ENCODE measurements around the gene RPTOR.

RPTOR gene

DNA sequence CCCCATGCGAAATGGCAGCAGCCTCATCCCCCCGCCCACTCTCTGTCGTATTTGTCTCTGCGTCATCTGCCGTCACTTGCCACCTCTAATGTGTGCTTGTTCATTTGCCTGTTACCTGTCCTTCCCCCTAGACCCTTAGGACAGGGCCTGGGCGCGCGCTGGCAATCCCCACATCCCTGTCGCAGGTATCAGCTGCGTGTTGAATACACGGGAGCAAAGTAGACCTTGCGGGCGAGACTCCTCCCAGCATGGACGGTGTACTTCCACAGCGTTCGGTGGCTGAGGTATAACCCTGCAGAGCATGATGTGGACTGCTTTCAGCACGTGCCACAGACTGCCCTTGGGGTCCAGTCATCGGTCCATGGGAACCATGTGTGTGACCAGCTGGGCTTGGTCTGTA is 276.9 kb downstream of the RPTOR start:
- no peak for DNase-seq (ENCODE audit: low spot score)
- in situ Hi-C loops (cut with MboI; ENCODE audit: low pct_unique_long_range_greater_than_20kb, low sequenced_read_pairs, unreplicated experiment): no loop called here
- TF ChIP-seq, protein P1, sequence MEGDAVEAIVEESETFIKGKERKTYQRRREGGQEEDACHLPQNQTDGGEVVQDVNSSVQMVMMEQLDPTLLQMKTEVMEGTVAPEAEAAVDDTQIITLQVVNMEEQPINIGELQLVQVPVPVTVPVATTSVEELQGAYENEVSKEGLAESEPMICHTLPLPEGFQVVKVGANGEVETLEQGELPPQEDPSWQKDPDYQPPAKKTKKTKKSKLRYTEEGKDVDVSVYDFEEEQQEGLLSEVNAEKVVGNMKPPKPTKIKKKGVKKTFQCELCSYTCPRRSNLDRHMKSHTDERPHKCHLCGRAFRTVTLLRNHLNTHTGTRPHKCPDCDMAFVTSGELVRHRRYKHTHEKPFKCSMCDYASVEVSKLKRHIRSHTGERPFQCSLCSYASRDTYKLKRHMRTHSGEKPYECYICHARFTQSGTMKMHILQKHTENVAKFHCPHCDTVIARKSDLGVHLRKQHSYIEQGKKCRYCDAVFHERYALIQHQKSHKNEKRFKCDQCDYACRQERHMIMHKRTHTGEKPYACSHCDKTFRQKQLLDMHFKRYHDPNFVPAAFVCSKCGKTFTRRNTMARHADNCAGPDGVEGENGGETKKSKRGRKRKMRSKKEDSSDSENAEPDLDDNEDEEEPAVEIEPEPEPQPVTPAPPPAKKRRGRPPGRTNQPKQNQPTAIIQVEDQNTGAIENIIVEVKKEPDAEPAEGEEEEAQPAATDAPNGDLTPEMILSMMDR (IDR thresholded peaks at IDR 0.05; ENCODE audit: extremely low read depth, insufficient read depth, missing control alignments): no peak

DNA sequence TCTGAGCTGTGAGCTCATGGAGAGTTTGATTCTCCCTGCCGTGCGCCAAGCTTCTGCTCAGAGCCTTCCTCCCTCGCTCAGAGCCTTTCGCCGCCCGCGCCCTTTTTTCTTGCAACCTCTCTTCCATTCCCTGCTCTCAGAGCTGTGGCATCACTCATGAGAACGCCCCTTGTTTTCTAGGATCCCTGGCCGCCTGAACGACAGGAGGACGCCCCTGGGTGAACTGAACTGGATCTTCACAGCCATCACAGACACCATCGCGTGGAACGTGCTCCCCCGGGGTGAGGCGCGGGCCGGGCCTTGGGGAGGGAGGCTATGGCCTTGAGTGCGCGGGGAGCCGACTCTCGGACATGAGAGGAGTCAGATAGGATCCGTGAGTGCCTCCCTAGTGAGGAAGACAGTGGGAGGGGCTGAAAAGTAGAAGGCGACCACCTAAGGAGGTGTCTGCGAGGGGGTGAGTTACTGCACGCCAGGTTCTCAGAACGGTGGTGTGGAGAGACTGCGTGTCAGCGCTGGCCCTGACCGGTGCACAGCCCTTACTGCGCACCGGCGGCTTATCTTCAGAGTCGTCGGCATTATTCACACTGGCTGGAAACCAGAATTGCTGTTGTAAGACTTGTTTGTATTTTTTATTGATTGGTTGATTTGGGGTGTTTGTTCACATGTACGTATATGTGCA is 277.5 kb downstream of the RPTOR start:
- DNase-seq (ENCODE audit: low spot score): no peak
- in situ Hi-C loops (cut with MboI; ENCODE audit: low pct_unique_long_range_greater_than_20kb, low sequenced_read_pairs, unreplicated experiment): no loop called here
- TF ChIP-seq, protein P1 (IDR thresholded peaks at IDR 0.05; ENCODE audit: extremely low read depth, insufficient read depth, missing control alignments): no peak

DNA sequence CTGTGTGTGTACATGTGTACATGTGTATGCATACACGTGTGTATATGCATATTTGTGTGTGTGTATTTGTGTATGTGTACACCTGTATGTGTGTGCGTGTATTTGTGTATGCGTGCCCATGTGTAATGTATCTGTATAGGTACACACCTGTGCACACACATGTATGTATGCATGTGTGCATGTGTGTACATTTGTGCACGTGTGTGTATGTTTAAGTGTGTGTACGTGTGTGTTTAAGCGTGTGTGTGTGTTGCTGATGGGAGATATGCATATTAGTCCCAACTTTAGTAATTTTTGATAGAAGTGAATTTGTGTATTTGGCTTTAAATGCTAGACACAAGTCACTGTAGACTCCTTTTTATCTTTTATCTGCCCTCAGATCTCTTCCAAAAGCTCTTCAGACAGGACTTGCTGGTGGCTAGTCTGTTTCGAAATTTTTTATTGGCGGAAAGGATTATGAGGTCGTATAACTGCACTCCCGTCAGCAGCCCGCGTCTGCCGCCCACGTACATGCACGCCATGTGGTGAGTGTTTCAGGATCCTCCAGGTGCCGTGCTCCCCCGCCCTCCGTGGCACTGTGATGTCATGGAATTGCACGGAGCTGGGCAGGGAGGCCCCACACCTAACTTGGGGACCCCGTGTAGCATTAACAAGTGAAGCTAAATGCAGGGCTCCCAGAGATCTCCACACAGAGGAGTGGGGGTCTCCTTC is 278.2 kb downstream of the RPTOR start:
- in situ Hi-C loops (cut with MboI; ENCODE audit: low pct_unique_long_range_greater_than_20kb, low sequenced_read_pairs, unreplicated experiment): no loop called here
- TF ChIP-seq, protein P1 (IDR thresholded peaks at IDR 0.05; ENCODE audit: extremely low read depth, insufficient read depth, missing control alignments): no peak
- DNase-seq (ENCODE audit: low spot score): no peak

DNA sequence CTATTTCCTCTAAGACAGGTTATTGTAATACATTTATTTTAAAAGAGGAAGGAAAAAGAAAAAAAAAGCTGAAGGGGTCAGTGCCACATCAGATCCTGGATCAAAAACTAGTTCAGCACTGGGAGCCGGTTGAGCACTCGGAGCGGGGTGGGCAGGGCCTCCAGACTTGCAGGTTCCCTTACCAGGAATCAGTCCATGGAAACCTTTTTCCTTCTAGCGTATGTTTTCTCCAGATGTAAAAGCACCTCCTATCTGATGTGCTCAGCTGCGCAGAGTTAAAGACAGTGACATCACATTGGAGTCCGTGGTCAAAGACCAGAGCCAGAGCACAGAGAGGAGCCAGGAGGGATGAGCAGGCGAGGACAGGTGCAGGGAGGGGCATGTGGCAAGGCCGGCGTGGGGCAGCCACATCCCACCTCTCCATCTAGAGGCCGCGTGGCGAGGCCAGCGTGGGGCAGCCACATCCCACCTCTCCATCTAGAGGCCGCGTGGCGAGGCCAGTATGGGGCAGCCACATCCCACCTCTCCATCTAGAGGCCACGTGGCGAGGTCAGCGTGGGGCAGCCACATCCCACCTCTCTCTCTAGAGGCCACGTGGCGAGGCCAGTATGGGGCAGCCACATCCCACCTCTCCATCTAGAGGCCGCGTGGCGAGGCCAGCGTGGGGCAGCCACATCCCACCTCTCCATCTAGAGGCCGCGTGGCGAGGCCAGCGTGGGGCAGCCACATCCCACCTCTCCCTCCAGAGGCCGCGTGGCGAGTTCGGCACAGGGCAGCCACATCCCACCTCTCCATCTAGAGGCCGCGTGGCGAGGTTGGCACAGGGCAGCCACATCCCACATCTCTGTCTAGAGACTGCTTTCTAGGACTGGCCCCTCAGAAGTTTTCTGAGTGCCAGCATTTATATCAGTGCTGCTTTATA is 280.2 kb downstream of the RPTOR start:
- DNase-seq (ENCODE audit: low spot score): no peak
- TF ChIP-seq, protein P1 (IDR thresholded peaks at IDR 0.05; ENCODE audit: extremely low read depth, insufficient read depth, missing control alignments): no peak
- in situ Hi-C loops (cut with MboI; ENCODE audit: low pct_unique_long_range_greater_than_20kb, low sequenced_read_pairs, unreplicated experiment): no loop called here

- no peak for DNase-seq (ENCODE audit: low spot score)
- in situ Hi-C loops (cut with MboI; ENCODE audit: low pct_unique_long_range_greater_than_20kb, low sequenced_read_pairs, unreplicated experiment): no loop called here
- TF ChIP-seq, protein P1 (IDR thresholded peaks at IDR 0.05; ENCODE audit: extremely low read depth, insufficient read depth, missing control alignments): no peak
These were observed 281.1 kb downstream of the RPTOR start for GRCh38 chr17:80825471-80826345.

Data from GM13977 (cell line).